ENCODE data around the gene TLE1.

GRCh38 chr9:81720450-81721086 is 31.2 kb upstream of the TLE1 start:
- TF ChIP-seq EZH2 (IDR thresholded peaks at IDR 0.05) (no peak), FOXP2 (optimal IDR thresholded peaks at IDR 0.05; ENCODE audit: control extremely low read depth, extremely low read length, insufficient read depth) (no peak)
